ENCODE results near the gene E2F8.

DNA sequence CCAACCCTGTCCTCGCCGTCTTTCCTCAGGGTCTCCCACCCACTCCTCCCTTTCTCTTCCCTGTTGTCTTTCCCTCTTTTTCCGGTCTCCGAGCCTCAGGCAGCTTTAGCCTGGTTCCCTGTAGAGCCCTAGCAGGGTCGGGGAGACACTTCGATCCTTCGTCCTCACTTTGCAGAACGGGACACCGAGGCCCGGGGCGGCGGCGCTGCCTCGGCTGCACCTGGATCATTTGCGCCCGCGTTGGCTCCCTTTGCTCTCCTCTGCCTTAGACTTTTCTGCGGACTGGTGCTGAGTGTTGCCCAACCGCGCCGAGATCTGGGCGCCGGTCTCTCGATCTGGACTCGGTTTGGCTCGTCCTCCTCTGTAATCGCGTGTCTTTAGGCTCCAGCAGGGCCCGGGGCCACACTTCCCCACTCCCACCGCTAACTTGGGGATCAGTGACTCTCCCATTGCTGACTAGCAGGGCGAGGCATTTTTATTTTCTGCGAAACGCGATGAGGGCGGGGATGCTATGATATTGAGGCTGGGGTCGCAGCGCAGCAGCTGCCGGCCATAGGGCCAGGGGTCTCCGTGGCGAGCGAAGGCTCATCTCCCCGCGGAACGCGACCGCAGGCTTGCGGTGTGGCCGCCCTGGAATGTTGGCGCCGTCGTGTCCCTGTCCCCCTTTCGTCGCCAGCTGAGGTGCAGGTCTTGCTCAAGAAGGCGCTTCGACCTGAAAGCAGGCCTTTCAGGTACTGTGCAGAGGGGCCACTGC lies 1.6 kb upstream of the E2F8 start:
- TF ChIP-seq, protein P1, sequence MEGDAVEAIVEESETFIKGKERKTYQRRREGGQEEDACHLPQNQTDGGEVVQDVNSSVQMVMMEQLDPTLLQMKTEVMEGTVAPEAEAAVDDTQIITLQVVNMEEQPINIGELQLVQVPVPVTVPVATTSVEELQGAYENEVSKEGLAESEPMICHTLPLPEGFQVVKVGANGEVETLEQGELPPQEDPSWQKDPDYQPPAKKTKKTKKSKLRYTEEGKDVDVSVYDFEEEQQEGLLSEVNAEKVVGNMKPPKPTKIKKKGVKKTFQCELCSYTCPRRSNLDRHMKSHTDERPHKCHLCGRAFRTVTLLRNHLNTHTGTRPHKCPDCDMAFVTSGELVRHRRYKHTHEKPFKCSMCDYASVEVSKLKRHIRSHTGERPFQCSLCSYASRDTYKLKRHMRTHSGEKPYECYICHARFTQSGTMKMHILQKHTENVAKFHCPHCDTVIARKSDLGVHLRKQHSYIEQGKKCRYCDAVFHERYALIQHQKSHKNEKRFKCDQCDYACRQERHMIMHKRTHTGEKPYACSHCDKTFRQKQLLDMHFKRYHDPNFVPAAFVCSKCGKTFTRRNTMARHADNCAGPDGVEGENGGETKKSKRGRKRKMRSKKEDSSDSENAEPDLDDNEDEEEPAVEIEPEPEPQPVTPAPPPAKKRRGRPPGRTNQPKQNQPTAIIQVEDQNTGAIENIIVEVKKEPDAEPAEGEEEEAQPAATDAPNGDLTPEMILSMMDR (tag by site-specific recombination; IDR thresholded peaks at IDR 0.05): no peak
- no peak for TF ChIP-seq REPIN1 (tag by site-specific recombination; IDR thresholded peaks at IDR 0.05; ENCODE audit: low read depth)
- TF ChIP-seq, protein P2, sequence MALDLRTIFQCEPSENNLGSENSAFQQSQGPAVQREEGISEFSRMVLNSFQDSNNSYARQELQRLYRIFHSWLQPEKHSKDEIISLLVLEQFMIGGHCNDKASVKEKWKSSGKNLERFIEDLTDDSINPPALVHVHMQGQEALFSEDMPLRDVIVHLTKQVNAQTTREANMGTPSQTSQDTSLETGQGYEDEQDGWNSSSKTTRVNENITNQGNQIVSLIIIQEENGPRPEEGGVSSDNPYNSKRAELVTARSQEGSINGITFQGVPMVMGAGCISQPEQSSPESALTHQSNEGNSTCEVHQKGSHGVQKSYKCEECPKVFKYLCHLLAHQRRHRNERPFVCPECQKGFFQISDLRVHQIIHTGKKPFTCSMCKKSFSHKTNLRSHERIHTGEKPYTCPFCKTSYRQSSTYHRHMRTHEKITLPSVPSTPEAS (tag by site-specific recombination; IDR thresholded peaks at IDR 0.05): no peak
- no peak for TF ChIP-seq TCF7L2 (IDR thresholded peaks at IDR 0.05; ENCODE audit: borderline replicate concordance, low read depth, low read length)
- TF ChIP-seq ZNF132 (tag by site-specific recombination; IDR thresholded peaks at IDR 0.05; ENCODE audit: borderline replicate concordance): no peak
- TF ChIP-seq ZNF23 (tag by site-specific recombination; IDR thresholded peaks at IDR 0.05; ENCODE audit: borderline replicate concordance): no peak
- TF ChIP-seq MYNN (tag by site-specific recombination; IDR thresholded peaks at IDR 0.05; ENCODE audit: borderline replicate concordance): no peak
- no peak for TF ChIP-seq ZBTB21 (tag by site-specific recombination; IDR thresholded peaks at IDR 0.05)
